Mesodermal cell (in vitro differentiated cells): ENCODE results near the gene VWA8.
A peak's percentile ranks its signal among the peaks of the same experiment; 100 is the strongest.

Experiments used
- H3K27ac ChIP-seq: 2 replicates; pipeline ENCODE4 v1.7.0; 2013; ENCODE audit warnings: mild to moderate bottlenecking, low read depth, low read length, moderate library complexity; ENCODE audit not compliant: severe bottlenecking
- H3K36me3 ChIP-seq: 2 replicates; pipeline ENCODE4 v1.7.1; 2013; ENCODE audit warnings: mild to moderate bottlenecking, low read length, moderate library complexity; ENCODE audit not compliant: control insufficient read depth, insufficient read depth
- H3K4me1 ChIP-seq: one replicate; pipeline ENCODE4 v1.7.1; 2013; ENCODE audit warnings: mild to moderate bottlenecking, low read length; ENCODE audit not compliant: insufficient read depth, control insufficient read depth, poor library complexity, severe bottlenecking
- H3K4me3 ChIP-seq: 2 replicates; pipeline ENCODE4 v1.7.0; 2013; ENCODE audit warnings: low read length, control low read depth, mild to moderate bottlenecking; ENCODE audit not compliant: insufficient read depth, poor library complexity, severe bottlenecking; ENCODE audit errors: extremely low read depth
- H3K9me3 ChIP-seq: 2 replicates; pipeline ENCODE4 v1.7.1; 2013; ENCODE audit warnings: mild to moderate bottlenecking, low read length, moderate library complexity; ENCODE audit not compliant: control insufficient read depth
- WGBS, 2 experiments: methylation state at CpG; one replicate each; pipeline ENCODE4 v1.1.5; 2013; ENCODE audit warnings: missing lambda C conversion rate in 2 of 2; ENCODE audit not compliant: insufficient coverage in 2 of 2; 5-methylcytosine and 5-hydroxymethylcytosine counted together

The VWA8 gene

GRCh38 chr13:41670873-41671443 lies 290.0 kb downstream of the VWA8 start:
- Histone ChIP-seq H3K27ac (no peak overlapping the region), H3K4me3 (no peak overlapping the region), H3K9me3 (no peaks in the 10 kb centered on the region), H3K4me1 (no peaks in the 10 kb centered on the region), H3K36me3 (no peaks in the 10 kb centered on the region)
- WGBS, 2 experiments = 87 to 100% methylated on average over 5 of the region's 8 CpGs

GRCh38 chr13:41668130-41668757 lies 292.7 kb downstream of the VWA8 start:
- Histone ChIP-seq H3K9me3 (no peaks in the 10 kb centered on the region), H3K27ac (no peak overlapping the region), H3K36me3 (no peaks in the 10 kb centered on the region), H3K4me3 (no peak overlapping the region), H3K4me1 (no peaks in the 10 kb centered on the region)
- WGBS, 2 experiments = 20% methylated on average over 1 of the region's 1 CpG

- no CpG with 5 or more reads among the region's 4 CpGs for WGBS, 2 experiments
- no peak overlapping the region for H3K27ac ChIP-seq
Observed at GRCh38 chr13:41666644-41667043, 294.3 kb downstream of the VWA8 start.

DNA sequence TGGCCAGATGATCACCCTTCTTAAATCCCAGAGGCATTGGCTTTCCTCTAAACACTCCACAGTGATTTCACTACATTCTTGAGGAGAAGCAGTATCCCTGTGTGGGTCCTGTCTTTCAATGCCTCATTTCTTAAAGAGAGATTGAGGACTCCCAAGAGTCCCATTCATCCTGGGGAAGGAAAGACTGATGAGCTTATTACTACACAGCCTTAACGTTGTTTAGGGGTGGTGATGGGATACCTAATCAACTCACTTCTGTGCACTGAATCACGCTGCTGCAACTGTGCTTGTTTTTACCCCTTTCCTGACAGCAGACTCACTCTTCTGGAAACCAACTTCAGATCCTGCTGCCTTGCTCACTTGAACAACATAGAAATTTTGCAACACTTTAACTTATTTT lies 300.5 kb downstream of the VWA8 start:
- Histone ChIP-seq H3K27ac (no peak overlapping the region), H3K4me3 (no peak overlapping the region), H3K9me3 (no peaks in the 10 kb centered on the region), H3K36me3 (no peaks in the 10 kb centered on the region), H3K4me1 (no peaks in the 10 kb centered on the region)
- WGBS, 2 experiments = 100% methylated on average over 1 of the region's 2 CpGs; no CpG with 5 or more reads in 1 of the 2 experiments

More at GRCh38 chr13:41666644-41667043, 294.3 kb downstream of the VWA8 start:
- Histone ChIP-seq H3K4me1 (no peaks in the 10 kb centered on the region), H3K9me3 (no peaks in the 10 kb centered on the region), H3K4me3 (no peak overlapping the region), H3K36me3 (no peaks in the 10 kb centered on the region)

- WGBS, 2 experiments = 87 to 91% methylated on average over 7 of the region's 7 CpGs
Observed at GRCh38 chr13:41658057-41658661, 302.8 kb downstream of the VWA8 start.

DNA sequence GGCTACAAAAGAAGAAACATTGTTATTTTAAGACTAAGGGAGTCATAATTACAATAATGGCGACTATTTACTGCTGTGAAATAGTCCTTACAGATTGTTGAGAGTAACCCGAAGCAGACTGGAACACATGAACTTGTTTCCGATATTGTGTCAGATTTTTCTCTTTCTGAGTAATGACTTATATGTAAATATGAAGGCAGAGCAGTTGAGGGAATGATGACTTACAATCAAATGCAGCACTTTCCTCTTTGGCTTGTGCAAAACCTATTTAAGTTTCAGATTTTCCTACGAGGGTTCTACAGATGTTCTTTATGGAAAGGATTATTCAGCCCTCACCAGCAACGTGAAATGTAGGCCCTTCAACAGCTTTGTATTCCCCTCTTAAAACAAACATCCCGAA lies 304.9 kb downstream of the VWA8 start:
- H3K4me3 ChIP-seq = no peak overlapping the region
- H3K27ac ChIP-seq = no peak overlapping the region
- no peaks in the 10 kb centered on the region for H3K9me3 ChIP-seq
- 91 to 100% methylated on average over 1 to 4 of the region's 6 CpGs for WGBS, 2 experiments
- peaks cover 12% of the 10 kb centered on the region for H3K4me1 ChIP-seq
- no peaks in the 10 kb centered on the region for H3K36me3 ChIP-seq

More at GRCh38 chr13:41658057-41658661, 302.8 kb downstream of the VWA8 start:
- H3K4me3 ChIP-seq = no peak overlapping the region
- H3K36me3 ChIP-seq = no peaks in the 10 kb centered on the region
- no peak overlapping the region for H3K27ac ChIP-seq
- no peaks in the 10 kb centered on the region for H3K9me3 ChIP-seq
- H3K4me1 ChIP-seq = no peaks in the 10 kb centered on the region

- Histone ChIP-seq H3K9me3 (no peaks in the 10 kb centered on the region), H3K4me1 (peaks cover 24% of the 10 kb centered on the region), H3K4me3 (no peak overlapping the region), H3K27ac (no peak overlapping the region), H3K36me3 (no peaks in the 10 kb centered on the region)
- 96 to 100% methylated on average over 1 to 4 of the region's 5 CpGs for WGBS, 2 experiments
Observed at GRCh38 chr13:41654796-41655195, 306.1 kb downstream of the VWA8 start.

- Histone ChIP-seq H3K4me1 (peaks cover 35% of the 10 kb centered on the region), H3K27ac (no peak overlapping the region), H3K36me3 (no peaks in the 10 kb centered on the region), H3K4me3 (no peak overlapping the region), H3K9me3 (no peaks in the 10 kb centered on the region)
- WGBS, 2 experiments = no CpG with 5 or more reads among the region's 4 CpGs
Observed at GRCh38 chr13:41652735-41653361, 308.1 kb downstream of the VWA8 start.

GRCh38 chr13:41651413-41652058 lies 309.4 kb downstream of the VWA8 start:
- Histone ChIP-seq H3K4me3 (no peak overlapping the region), H3K36me3 (no peaks in the 10 kb centered on the region), H3K27ac (peak overlapping the region; percentile 4), H3K9me3 (no peaks in the 10 kb centered on the region), H3K4me1 (peaks cover 44% of the 10 kb centered on the region)
- 86% methylated on average over 1 of the region's 1 CpG; no CpG with 5 or more reads in 1 of the 2 experiments for WGBS, 2 experiments

DNA sequence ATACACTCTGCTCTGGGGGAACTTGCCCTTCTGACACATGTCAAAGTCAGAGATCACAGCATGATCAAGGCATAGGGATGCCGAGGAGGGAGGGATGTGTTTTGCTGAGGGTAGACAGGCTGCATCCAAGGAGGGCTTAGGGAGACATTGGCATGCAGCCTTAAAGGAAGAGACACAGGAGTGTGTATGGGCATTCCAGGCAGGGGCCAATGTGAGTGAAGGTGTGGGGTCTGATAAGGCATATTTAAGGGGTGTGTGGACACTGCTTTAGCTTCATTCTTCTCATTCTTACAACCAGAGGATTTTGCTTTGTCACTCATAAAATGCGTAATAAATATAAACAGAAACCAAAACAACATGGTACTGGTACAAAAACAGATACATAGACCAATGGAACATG lies 310.2 kb downstream of the VWA8 start:
- WGBS, 2 experiments = 91% methylated on average over 1 of the region's 2 CpGs; no CpG with 5 or more reads in 1 of the 2 experiments
- no peaks in the 10 kb centered on the region for H3K9me3 ChIP-seq
- no peak overlapping the region for H3K4me3 ChIP-seq
- no peaks in the 10 kb centered on the region for H3K36me3 ChIP-seq
- H3K27ac ChIP-seq = peak overlapping the region; percentile 4
- H3K4me1 ChIP-seq = peaks cover 48% of the 10 kb centered on the region
